Glutamatergic neuron (in vitro differentiated cells): ENCODE data around the gene KCNN3. TPM values are rescaled to one million over a fixed set of nuclear protein-coding genes. Genes with fewer than 3 reads are reported as not detected.
A peak's percentile ranks its signal among the peaks of the same experiment; 100 is the strongest.

Experiments used
- DNase-seq: peaks from one replicate; pipeline ENCODE4 v3.0.0; 2022
- H3K27ac Mint-ChIP-seq: one replicate; pipeline ENCODE4 v1.8.0; 2020; ENCODE audit warnings: mild to moderate bottlenecking, mixed read lengths, inconsistent platforms; ENCODE audit not compliant: unreplicated experiment
- H3K27me3 Mint-ChIP-seq: one replicate; pipeline ENCODE4 v1.8.0; 2020; ENCODE audit warnings: mild to moderate bottlenecking, moderate library complexity, mixed read lengths, inconsistent platforms; ENCODE audit not compliant: unreplicated experiment
- H3K36me3 Mint-ChIP-seq: one replicate; pipeline ENCODE4 v1.8.0; 2020; ENCODE audit warnings: mild to moderate bottlenecking, mixed read lengths, inconsistent platforms; ENCODE audit not compliant: unreplicated experiment
- H3K4me1 Mint-ChIP-seq: one replicate; pipeline ENCODE4 v1.8.0; 2020; ENCODE audit warnings: mild to moderate bottlenecking, low read depth, mixed read lengths, inconsistent platforms; ENCODE audit not compliant: unreplicated experiment
- H3K4me3 Mint-ChIP-seq: one replicate; pipeline ENCODE4 v1.8.0; 2020; ENCODE audit warnings: mild to moderate bottlenecking, mixed read lengths, inconsistent platforms; ENCODE audit not compliant: unreplicated experiment
- H3K9me3 Mint-ChIP-seq: one replicate; pipeline ENCODE4 v1.8.0; 2020; ENCODE audit warnings: mild to moderate bottlenecking, moderate library complexity, mixed read lengths, inconsistent platforms; ENCODE audit not compliant: unreplicated experiment
- total RNA-seq: library from RNA; stranded (reverse); fragmentation: NEBNext Ultra II Directional; extraction: Animal tissue kit (Norgen Biotek cat#: 25700); gene quantifications from one replicate; pipeline ENCODE4 v1.2.1, GENCODE V29; 2021; ENCODE audit not compliant: unreplicated experiment
- TF ChIP-seq, protein P1 (sequence below): fragments of 200-600 bp; sonication (generic); IDR thresholded peaks from one replicate; pipeline ENCODE4 v1.5.0; 2021; ENCODE audit not compliant: partially characterized antibody, unreplicated experiment

KCNN3 gene
- total RNA-seq, 1 donor from 2014 or later, result 3.8 TPM

DNA sequence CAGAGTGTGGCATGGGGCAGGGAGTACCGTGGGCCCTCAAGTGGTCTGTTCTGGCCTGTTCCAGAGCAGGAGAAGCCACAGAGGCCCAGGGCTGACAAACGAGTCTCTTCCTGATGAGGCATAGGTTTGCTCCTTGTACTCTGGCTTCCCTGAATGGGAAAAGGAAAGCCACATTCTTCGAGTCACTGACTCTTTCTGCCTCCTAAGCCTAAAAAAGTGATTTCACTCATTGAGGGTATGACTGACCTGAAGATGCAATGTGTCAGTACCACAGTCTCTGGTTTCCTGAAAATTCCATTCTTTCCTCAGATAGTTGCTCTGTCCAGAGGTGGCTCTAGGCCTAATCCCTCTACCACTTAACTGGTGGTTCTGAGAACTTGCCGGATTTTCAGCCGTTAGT lies 92.3 kb downstream of the KCNN3 start:
- H3K36me3 Mint-ChIP-seq, result peaks cover 10% of the 10 kb centered on the region
- peaks cover 13% of the 10 kb centered on the region for H3K4me1 Mint-ChIP-seq
- H3K27me3 Mint-ChIP-seq, result no peaks in the 10 kb centered on the region
- TF ChIP-seq, protein P1, sequence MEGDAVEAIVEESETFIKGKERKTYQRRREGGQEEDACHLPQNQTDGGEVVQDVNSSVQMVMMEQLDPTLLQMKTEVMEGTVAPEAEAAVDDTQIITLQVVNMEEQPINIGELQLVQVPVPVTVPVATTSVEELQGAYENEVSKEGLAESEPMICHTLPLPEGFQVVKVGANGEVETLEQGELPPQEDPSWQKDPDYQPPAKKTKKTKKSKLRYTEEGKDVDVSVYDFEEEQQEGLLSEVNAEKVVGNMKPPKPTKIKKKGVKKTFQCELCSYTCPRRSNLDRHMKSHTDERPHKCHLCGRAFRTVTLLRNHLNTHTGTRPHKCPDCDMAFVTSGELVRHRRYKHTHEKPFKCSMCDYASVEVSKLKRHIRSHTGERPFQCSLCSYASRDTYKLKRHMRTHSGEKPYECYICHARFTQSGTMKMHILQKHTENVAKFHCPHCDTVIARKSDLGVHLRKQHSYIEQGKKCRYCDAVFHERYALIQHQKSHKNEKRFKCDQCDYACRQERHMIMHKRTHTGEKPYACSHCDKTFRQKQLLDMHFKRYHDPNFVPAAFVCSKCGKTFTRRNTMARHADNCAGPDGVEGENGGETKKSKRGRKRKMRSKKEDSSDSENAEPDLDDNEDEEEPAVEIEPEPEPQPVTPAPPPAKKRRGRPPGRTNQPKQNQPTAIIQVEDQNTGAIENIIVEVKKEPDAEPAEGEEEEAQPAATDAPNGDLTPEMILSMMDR, result no peak
- H3K4me3 Mint-ChIP-seq, result no peak overlapping the region
- H3K27ac Mint-ChIP-seq, result no peak overlapping the region
- peaks cover 9% of the 10 kb centered on the region for H3K9me3 Mint-ChIP-seq
- DNase-seq, result no peak

DNA sequence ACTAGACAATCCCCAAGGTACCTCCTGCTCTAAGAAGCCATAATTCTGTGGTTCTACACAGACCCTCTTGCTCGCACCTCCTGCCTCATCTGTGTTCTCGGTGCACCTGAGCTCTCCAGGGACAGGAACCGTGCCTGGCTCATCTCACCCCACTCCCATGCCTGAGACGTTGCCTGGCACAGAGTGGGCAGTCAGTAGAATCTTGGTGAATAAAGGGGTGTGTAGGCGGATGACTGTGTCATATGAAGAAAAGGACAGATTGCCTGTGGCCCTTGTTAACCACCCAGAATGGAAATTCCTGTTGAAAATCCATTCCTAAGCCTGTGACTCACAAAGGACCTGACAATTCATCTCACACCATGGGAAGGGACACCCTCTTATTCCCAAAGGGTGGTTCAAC lies 92.9 kb downstream of the KCNN3 start:
- Mint-ChIP-seq H3K4me3 (no peak overlapping the region), H3K36me3 (peaks cover 10% of the 10 kb centered on the region), H3K9me3 (peaks cover 10% of the 10 kb centered on the region), H3K27ac (no peak overlapping the region), H3K4me1 (peaks cover 13% of the 10 kb centered on the region), H3K27me3 (no peaks in the 10 kb centered on the region)
- DNase-seq, result no peak
- TF ChIP-seq, protein P1, result no peak

DNA sequence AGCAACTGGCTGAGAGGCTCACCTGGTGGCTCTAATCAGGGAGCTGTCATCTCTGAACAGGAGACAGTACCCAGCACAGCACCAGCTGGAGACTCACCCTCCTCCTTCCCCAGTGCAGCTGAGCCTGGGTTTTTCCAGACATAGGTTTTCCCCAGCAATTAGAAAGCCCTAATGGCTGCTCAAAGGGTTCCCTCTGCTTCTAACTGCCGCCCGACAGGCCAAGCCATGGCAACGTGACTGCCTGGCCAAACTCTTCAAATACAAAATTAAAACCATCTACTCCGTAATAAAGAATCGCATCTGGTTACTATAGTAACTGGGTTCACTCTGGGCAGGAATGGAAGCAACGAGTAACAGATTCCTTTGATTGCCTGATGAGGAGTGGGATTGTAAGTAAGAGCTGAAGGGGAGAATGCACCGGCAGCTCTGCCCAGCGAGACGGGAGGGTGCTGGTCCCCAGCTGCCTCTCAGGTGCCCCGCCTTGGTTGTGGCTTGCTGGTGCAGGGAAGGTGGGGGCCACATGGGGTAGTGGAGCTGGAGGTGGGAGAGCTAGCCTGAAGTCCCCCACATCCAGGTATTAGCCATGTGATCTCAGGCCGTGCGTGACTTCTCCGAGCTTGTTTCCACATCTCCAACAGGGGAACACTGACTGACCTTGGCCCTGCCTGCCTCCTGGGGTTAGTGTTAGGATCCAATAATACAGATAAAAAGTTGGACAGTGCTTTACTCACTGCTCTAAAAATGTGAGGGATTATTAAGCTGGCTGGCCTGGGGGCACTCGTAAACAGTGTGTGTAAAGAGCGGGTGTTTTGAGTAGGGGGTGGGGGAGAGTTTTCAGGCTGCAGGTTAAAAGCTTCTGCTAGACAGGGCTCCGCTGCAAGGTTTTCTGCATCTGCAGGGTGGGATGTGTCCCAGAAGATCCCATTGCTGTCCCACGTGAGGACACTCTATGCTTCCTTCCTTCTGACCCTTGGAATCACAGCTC lies 94.2 kb downstream of the KCNN3 start:
- H3K27ac Mint-ChIP-seq, result peak overlapping the region; percentile 25
- H3K9me3 Mint-ChIP-seq, result peaks cover 15% of the 10 kb centered on the region
- H3K36me3 Mint-ChIP-seq, result peaks cover 4% of the 10 kb centered on the region
- no peaks in the 10 kb centered on the region for H3K27me3 Mint-ChIP-seq
- DNase-seq, result no peak
- peaks cover 13% of the 10 kb centered on the region for H3K4me1 Mint-ChIP-seq
- H3K4me3 Mint-ChIP-seq, result no peak overlapping the region
- TF ChIP-seq, protein P1, result no peak

DNA sequence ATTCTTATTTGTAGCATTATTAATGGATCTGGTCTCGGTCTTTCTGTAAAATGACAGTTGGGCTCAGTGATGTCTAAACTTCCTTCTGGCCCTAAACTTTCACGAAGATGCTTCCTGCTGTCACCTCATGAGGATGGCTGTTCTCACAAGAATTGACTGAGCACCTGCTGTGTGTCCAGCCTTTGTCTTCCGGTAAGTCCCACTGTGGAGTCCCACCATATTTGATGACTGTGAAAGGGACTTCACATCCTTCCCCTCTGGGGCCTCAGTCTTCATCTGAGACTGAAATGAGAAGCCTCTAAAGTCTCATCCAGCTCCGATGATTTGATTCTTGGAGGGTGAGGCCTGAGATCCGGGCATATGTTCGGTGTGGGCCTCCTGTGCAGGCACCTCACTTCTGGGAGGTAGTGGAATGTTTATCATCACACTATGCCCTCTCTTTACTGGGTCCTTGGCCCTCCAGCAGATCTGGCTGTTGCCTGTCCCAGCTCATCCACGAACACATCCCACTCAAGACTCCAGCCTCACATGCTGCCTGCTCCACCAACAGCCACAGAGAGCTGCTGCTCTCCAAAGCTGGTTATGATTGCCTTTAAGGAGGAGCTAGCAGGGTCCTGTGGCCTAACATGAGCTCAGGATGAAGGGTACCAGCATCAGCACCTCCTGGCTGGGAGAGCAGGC lies 95.8 kb downstream of the KCNN3 start:
- no peaks in the 10 kb centered on the region for H3K27me3 Mint-ChIP-seq
- peaks cover 12% of the 10 kb centered on the region for H3K4me1 Mint-ChIP-seq
- TF ChIP-seq, protein P1, result no peak
- no peak overlapping the region for H3K4me3 Mint-ChIP-seq
- H3K36me3 Mint-ChIP-seq, result peaks cover 4% of the 10 kb centered on the region
- H3K9me3 Mint-ChIP-seq, result peaks cover 12% of the 10 kb centered on the region
- H3K27ac Mint-ChIP-seq, result no peak overlapping the region
- DNase-seq, result no peak
